Mesothelial cell of epicardium (in vitro differentiated cells): ENCODE data around the gene PGGT1B. TPM values are rescaled to one million over a fixed set of nuclear protein-coding genes. Genes with fewer than 3 reads are reported as not detected.

Source experiments
- DNase-seq, 2 experiments: peaks; one replicate each; pipeline ENCODE4 v3.0.0; 2021; ENCODE audit warnings: low spot score in 2 of 2; ENCODE audit not compliant: unreplicated experiment in 2 of 2
- H3K27ac Mint-ChIP-seq: 2 replicates; pipeline ENCODE4 v1.8.0; 2021; ENCODE audit warnings: mixed read lengths
- H3K27me3 Mint-ChIP-seq: 2 replicates; pipeline ENCODE4 v1.8.0; 2021; ENCODE audit warnings: low read depth, mixed read lengths
- H3K36me3 Mint-ChIP-seq: 2 replicates; pipeline ENCODE4 v1.8.0; 2021; ENCODE audit warnings: mixed read lengths
- H3K4me1 Mint-ChIP-seq: 2 replicates; pipeline ENCODE4 v1.8.0; 2021; ENCODE audit warnings: mixed read lengths
- H3K4me3 Mint-ChIP-seq: 2 replicates; pipeline ENCODE4 v1.8.0; 2021; ENCODE audit warnings: mild to moderate bottlenecking, moderate library complexity, mixed read lengths
- H3K9me3 Mint-ChIP-seq: 2 replicates; pipeline ENCODE4 v1.8.0; 2021; ENCODE audit warnings: mixed read lengths
- CTCF ChIP-seq: fragments of 200-600 bp; sonication (generic); IDR thresholded peaks from one replicate; pipeline ENCODE4 v1.5.0; 2021; ENCODE audit warnings: antibody characterized with exemption; ENCODE audit not compliant: unreplicated experiment
- total RNA-seq: library from RNA; stranded (reverse); gene quantifications from 3 replicates; pipeline ENCODE4 v1.2.1, GENCODE V29; 2021

PGGT1B gene
- total RNA-seq, 1 donor from 2014 or later = 40.3 TPM

- no peak overlapping the region for H3K4me3 Mint-ChIP-seq
- peaks cover 2% of the 10 kb centered on the region for H3K4me1 Mint-ChIP-seq
- H3K27ac Mint-ChIP-seq = no peak overlapping the region
- H3K9me3 Mint-ChIP-seq = no peaks in the 10 kb centered on the region
- no peak for DNase-seq
- H3K36me3 Mint-ChIP-seq = peaks cover 10% of the 10 kb centered on the region
- no peaks in the 10 kb centered on the region for H3K27me3 Mint-ChIP-seq
- TF ChIP-seq CTCF = no peak
Measured at GRCh38 chr5:115209279-115209678, 53.4 kb downstream of the PGGT1B start.

- peaks cover 22% of the 10 kb centered on the region for H3K9me3 Mint-ChIP-seq
- no peaks in the 10 kb centered on the region for H3K4me1 Mint-ChIP-seq
- H3K36me3 Mint-ChIP-seq = peaks cover 8% of the 10 kb centered on the region
- no peak overlapping the region for H3K27ac Mint-ChIP-seq
- H3K4me3 Mint-ChIP-seq = no peak overlapping the region
- no peak for DNase-seq
- H3K27me3 Mint-ChIP-seq = no peaks in the 10 kb centered on the region
- no peak for TF ChIP-seq CTCF
Measured at GRCh38 chr5:115202952-115203351, 59.7 kb downstream of the PGGT1B start.

GRCh38 chr5:115196161-115196560 is 66.5 kb downstream of the PGGT1B start:
- no peak for TF ChIP-seq CTCF
- H3K4me1 Mint-ChIP-seq = peaks cover 10% of the 10 kb centered on the region
- no peak overlapping the region for H3K27ac Mint-ChIP-seq
- H3K4me3 Mint-ChIP-seq = no peak overlapping the region
- no peak for DNase-seq
- peaks cover 2% of the 10 kb centered on the region for H3K27me3 Mint-ChIP-seq
- peaks cover 31% of the 10 kb centered on the region for H3K9me3 Mint-ChIP-seq
- peaks cover 6% of the 10 kb centered on the region for H3K36me3 Mint-ChIP-seq

- no peak for DNase-seq
Measured at GRCh38 chr5:115194676-115195075, 68.0 kb downstream of the PGGT1B start.

GRCh38 chr5:115193295-115193694 is 69.4 kb downstream of the PGGT1B start:
- Mint-ChIP-seq H3K4me1 (peaks cover 25% of the 10 kb centered on the region), H3K27ac (no peak overlapping the region), H3K27me3 (peaks cover 5% of the 10 kb centered on the region), H3K9me3 (peaks cover 9% of the 10 kb centered on the region), H3K4me3 (no peak overlapping the region), H3K36me3 (no peaks in the 10 kb centered on the region)
- DNase-seq = no peak
- TF ChIP-seq CTCF = no peak

More at GRCh38 chr5:115194676-115195075, 68.0 kb downstream of the PGGT1B start:
- Mint-ChIP-seq H3K9me3 (peaks cover 22% of the 10 kb centered on the region), H3K27ac (no peak overlapping the region), H3K36me3 (no peaks in the 10 kb centered on the region), H3K4me1 (peaks cover 23% of the 10 kb centered on the region), H3K27me3 (peaks cover 5% of the 10 kb centered on the region), H3K4me3 (no peak overlapping the region)
- TF ChIP-seq CTCF = no peak

- Mint-ChIP-seq H3K27ac (no peak overlapping the region), H3K4me3 (no peak overlapping the region), H3K4me1 (peaks cover 25% of the 10 kb centered on the region), H3K36me3 (no peaks in the 10 kb centered on the region), H3K27me3 (peaks cover 6% of the 10 kb centered on the region), H3K9me3 (peaks cover 7% of the 10 kb centered on the region)
- DNase-seq = no peak
- TF ChIP-seq CTCF = no peak
Measured at GRCh38 chr5:115192098-115192497, 70.6 kb downstream of the PGGT1B start.
